K562 (cell line): Measurements from ENCODE around the gene FYB1. TPM values are rescaled to one million over a fixed set of nuclear protein-coding genes. Genes with fewer than 3 reads are reported as not detected.
A peak's percentile ranks its signal among the peaks of the same experiment; 100 is the strongest.

ENCODE experiments used
- FOSL1 ChIP-seq: fragments of 200-800 bp; sonication (Bioruptor generic); conservative IDR thresholded peaks from 2 replicates; pipeline ENCODE4 v1.6.1; 2016; ENCODE audit warnings: missing genetic modification characterization, missing compliant biosample characterization
- HSF4 ChIP-seq: fragments of 250-450 bp; sonication (Bioruptor Pico); IDR thresholded peaks from 2 replicates; pipeline ENCODE4 v2.1.2; 2022; ENCODE audit warnings: mild to moderate bottlenecking, moderate library complexity, borderline replicate concordance
- MAFF ChIP-seq: IDR thresholded peaks from 2 replicates; pipeline ENCODE4 v1.6.1; 2012; ENCODE audit warnings: low read length, improper control_type of control experiment
- MITF ChIP-seq: IDR thresholded peaks from 2 replicates; pipeline ENCODE4 v1.6.1; 2014; ENCODE audit warnings: antibody characterized with exemption
- POLR2AphosphoS2 ChIP-seq: IDR thresholded peaks from 2 replicates; pipeline ENCODE4 v1.6.1; 2012; ENCODE audit warnings: low read length, improper control_type of control experiment
- RBM25 ChIP-seq: fragments of 200-400 bp; formaldehyde crosslinking; IDR thresholded peaks from 2 replicates; pipeline ENCODE4 v1.6.1; 2018; ENCODE audit warnings: low read length, low read depth, moderate library complexity; ENCODE audit not compliant: severe bottlenecking
- RCOR1 ChIP-seq, 2 experiments: IDR thresholded peaks; 2 replicates each; pipeline ENCODE4 v1.6.1; 2012; ENCODE audit warnings: low read depth in 2 of 2, low read length in 2 of 2, borderline replicate concordance in 1 of 2, improper control_type of control experiment in 1 of 2
- SMARCC2 ChIP-seq: fragments of 450-650 bp; IDR thresholded peaks from 2 replicates; pipeline ENCODE4 v1.6.1; 2017; ENCODE audit warnings: antibody characterized with exemption, moderate library complexity, mild to moderate bottlenecking, low read depth
- SPI1 ChIP-seq: IDR thresholded peaks from 2 replicates; pipeline ENCODE4 v1.6.1; 2011; ENCODE audit warnings: low read depth, low read length, control low read depth, borderline replicate concordance
- TBL1XR1 ChIP-seq, 2 experiments: IDR thresholded peaks; 2 replicates each; pipeline ENCODE4 v1.6.1; 2012; ENCODE audit warnings: improper control_type of control experiment in 2 of 2, low read length in 2 of 2, mild to moderate bottlenecking in 1 of 2
- THRAP3 ChIP-seq: fragments of 450-650 bp; IDR thresholded peaks from 2 replicates; pipeline ENCODE4 v1.6.1; 2016; ENCODE audit warnings: mild to moderate bottlenecking, inconsistent platforms, borderline replicate concordance
- ZBED1 ChIP-seq: IDR thresholded peaks from 2 replicates; pipeline ENCODE4 v1.6.1; 2014
- ZFP36 ChIP-seq: fragments of 150-350 bp; IDR thresholded peaks from 2 replicates; pipeline ENCODE4 v1.6.1; 2018; ENCODE audit warnings: low read length, low read depth; ENCODE audit not compliant: partially characterized antibody
- ZFP91 ChIP-seq: sonication (generic); formaldehyde crosslinking; IDR thresholded peaks from 2 replicates; pipeline ENCODE4 v1.8.0; 2022; ENCODE audit warnings: mild to moderate bottlenecking, missing genetic modification reagents
- ZMIZ1 ChIP-seq, 2 experiments: fragments of 150-350 bp in 1 of 2; IDR thresholded peaks; 2 replicates each; pipeline ENCODE4 v1.6.1; 2012 to 2016; ENCODE audit warnings: low read depth in 2 of 2, low read length in 2 of 2, mild to moderate bottlenecking in 1 of 2, moderate library complexity in 1 of 2
- ZNF3 ChIP-seq: fragments of 250-450 bp; sonication (Bioruptor Pico); IDR thresholded peaks from 2 replicates; pipeline ENCODE4 v1.5.0; 2021; ENCODE audit warnings: mild to moderate bottlenecking, moderate library complexity
- ZNF592 ChIP-seq: fragments of 450-650 bp; IDR thresholded peaks from 2 replicates; pipeline ENCODE4 v1.6.1; 2017; ENCODE audit warnings: antibody characterized with exemption, mild to moderate bottlenecking
- ZNF696 ChIP-seq: fragments of 250-450 bp; sonication (Bioruptor Pico); conservative IDR thresholded peaks from 2 replicates; pipeline ENCODE4 v1.4.0; 2020; ENCODE audit warnings: mild to moderate bottlenecking, moderate library complexity
- polyA plus RNA-seq, 8 experiments: library from polyadenylated mRNA; depleted of rRNA in 4 of 8; stranded (reverse) in 5 of 8; unstranded in 3 of 8; fragments of >200 nt; fragmentation: Nextera tagmentation in 2 of 8; fragmentation: Illumina TruSeq in 1 of 8; extraction: Ambion mirVana in 2 of 8; extraction: Trizol in 1 of 8; gene quantifications; 2 replicates each; pipeline versions ENCODE4 v1.2.1 to v1.2.3, GENCODE V29; 2011 to 2014; ENCODE audit warnings: inconsistent platforms in 1 of 8, missing spikeins in 1 of 8
- total RNA-seq, 7 experiments: library from RNA; depleted of rRNA in 6 of 7; stranded (reverse); fragments of >200 nt in 6 of 7; fragmentation: Illumina TruSeq in 2 of 7; extraction: Trizol in 2 of 7; gene quantifications; 2 replicates each; pipeline versions ENCODE4 v1.2.1 to v1.2.3, GENCODE V29; 2011 to 2021; ENCODE audit warnings: low replicate concordance in 1 of 7

The FYB1 gene
- total and polyA plus RNA-seq, 9 of the 15 experiments (the other 6 are each of a cell fraction or from before 2014, with no cell fraction given) = 4.7 to 31.5 (median 9.7) TPM

- TF ChIP-seq ZFP91 (CRISPR knock-in tag) (no peak), FOSL1 (tag) (peak; percentile 85), HSF4 (CRISPR knock-in tag) (no peak), ZFP36 (no peak), ZMIZ1 (IDR thresholded peaks at IDR 0.05; ENCODE audit: low read depth in 2 of 2, low read length in 2 of 2) (no peak), ZNF696 (CRISPR knock-in tag) (no peak), THRAP3 (0 out of 2 replicates have a peak, but pooled peaks have one; percentile 17), SMARCC2 (no peak), TBL1XR1 (IDR thresholded peaks at IDR 0.05; ENCODE audit: low read length in 2 of 2) (peak in 1 of 2 experiments; percentile 56; a peak in 1 of 4 replicates), ZNF592 (peak; percentile 26; the same call in 1 of the 2 replicates), POLR2AphosphoS2 (no peak), RBM25 (peak; percentile 80), SPI1 (no peak), RCOR1 (IDR thresholded peaks at IDR 0.05; ENCODE audit: borderline replicate concordance in 1 of 2, low read depth in 2 of 2, low read length in 2 of 2) (peak in 1 of 2 experiments; percentile 51; a peak in 1 of 4 replicates), MITF (no peak), ZNF3 (no peak), ZBED1 (no peak), MAFF (peak; percentile 25; the same call in 1 of the 2 replicates)
These were observed 41.2 kb downstream of the FYB1 start (continued) for GRCh38 chr5:39178171-39178570.
